Pancreas (tissue), 10 donors: ENCODE data around the gene CARMIL3. TPM values are rescaled to one million over a fixed set of nuclear protein-coding genes. Genes with fewer than 3 reads are reported as not detected.

Experiments
- ATAC-seq, 4 donors: fragments of 200-7000 bp; cut with Tn5 transposase; one replicate each; pipeline versions ENCODE4 v1.8.0 to v1.9.1; 2020; ENCODE audit warnings: mild to moderate bottlenecking in 4 of 4, moderate library complexity in 4 of 4
- DNase-seq, 6 donors: peaks; one replicate each; pipeline ENCODE4 v3.0.0-alpha.2; 2020
- FAIRE-seq: peaks from 2 replicates; lab custom pipeline; 2012; peaks lifted over from hg19 to GRCh38; lab: Jason Lieb, UNC
- H3K27ac ChIP-seq, 4 donors: fragments of 200-600 bp; sonication (generic); 1 replicate in 3 of 4; 2 replicates in 1 of 4; pipeline versions ENCODE4 v1.5.0 to v1.8.0; 2020
- H3K27me3 ChIP-seq, 4 donors: fragments of 200-600 bp; one replicate each; pipeline ENCODE4 v1.8.0; 2021
- H3K36me3 ChIP-seq, 3 donors: fragments of 200-600 bp; sonication (generic) in 1 of 3; one replicate each; pipeline versions ENCODE4 v1.5.0 to v1.8.0; 2020 to 2021
- H3K4me1 ChIP-seq, 3 donors: fragments of 200-600 bp; one replicate each; pipeline ENCODE4 v1.8.0; 2021
- H3K4me3 ChIP-seq, 4 donors: fragments of 200-600 bp; sonication (generic) in 2 of 4; one replicate each; pipeline versions ENCODE4 v1.5.0 to v1.8.0; 2020 to 2021
- H3K9me3 ChIP-seq, 4 donors: fragments of 200-600 bp; one replicate each; pipeline ENCODE4 v1.8.0; 2021
- CTCF ChIP-seq, 4 donors: fragments of 200-600 bp; sonication (generic) in 3 of 4; IDR thresholded peaks; one replicate each; pipeline versions ENCODE4 v1.5.0 to v1.8.0; 2021; ENCODE audit warnings: antibody characterized with exemption in 4 of 4
- WGBS, 2 donors: extraction: QIAGEN DNeasy Blood & Tissue Kit; methylation state at CpG; one replicate each; pipeline ENCODE4 v1.1.7; 2013; 5-methylcytosine and 5-hydroxymethylcytosine counted together
- intact Hi-C, 3 donors: fragments of 100-400 bp; cut with DNase I; formaldehyde crosslinking; loops; one replicate each; pipeline versions ENCODE4 v1.11.1 to v1.14.2; 2022
- polyA plus RNA-seq, 2 donors: library from polyadenylated mRNA; stranded (reverse); fragments of 200-250 nt; gene quantifications; one replicate each; pipeline ENCODE4 v1.2.3, GENCODE V29; 2013
- total RNA-seq, 6 donors: library from RNA; stranded (reverse); fragmentation: NEBNext Ultra II Directional in 4 of 6; extraction: Animal tissue kit (Norgen Biotek cat#: 25700) in 4 of 6; gene quantifications; one replicate each; pipeline versions ENCODE4 v1.2.1 to v1.2.4, GENCODE V29; 2021 to 2023
- donor health status: healthy with polysubstance abuse.
- donor health status: DM: no; HTN: no; CAD: no; lungs with moderate emphysema.
- donor health status: DM: no; HTN: no; CAD: no.
- donor health status: control.
- donor health status: control.
- donor health status: Bipolar disorder and iron deficiency.
- donor health status: DM: yes; HTN: yes; CAD: no.
- donor health status: DM: no; HTN: no; CAD: no.
- donor health status: DM: no; HTN: no; CAD: no.
- donor health status: DM: yes; HTN: yes; CAD: no.

The CARMIL3 gene
- total and polyA plus RNA-seq, 8 donors: 0.31 to 4.0 (median 0.79) TPM

- Histone ChIP-seq H3K4me1 (peaks cover 2 to 37% (median 14%) of the 10 kb centered on the region in 3 donors), H3K27ac (peak overlapping the region; percentile 92 to 100 (median 98)), H3K36me3 (peaks cover 4 to 19% (median 14%) of the 10 kb centered on the region in 3 donors), H3K9me3 (no peaks in the 10 kb centered on the region), H3K4me3 (peak overlapping the region; percentile 44 to 61 (median 50)), H3K27me3 (no peaks in the 10 kb centered on the region)
- peak; percentile 88 to 94 (median 90) for DNase-seq
- intact Hi-C loops: no loop called here
- 0 to 1% methylated on average over 42 of the region's 42 CpGs for WGBS, 2 donors
- peak; percentile 55 to 67 (median 61) for ATAC-seq
- no peak for TF ChIP-seq CTCF (IDR thresholded peaks at IDR 0.05)
- no peak for FAIRE-seq
Observed at GRCh38 chr14:24113801-24114531, 62.2 kb downstream of the CARMIL3 start.

- FAIRE-seq (peak; percentile 95), ATAC-seq (peak; percentile 85 to 92 (median 86)), DNase-seq (peak; percentile 97 to 99 (median 99))
- Histone ChIP-seq H3K36me3 (peaks cover 4 to 27% (median 22%) of the 10 kb centered on the region in 3 donors), H3K27me3 (no peaks in the 10 kb centered on the region), H3K4me3 (peak within 1 kb of the TSS; percentile 44 to 74 (median 56)), H3K27ac (peak within 1 kb of the TSS; percentile 92 to 100 (median 98)), H3K4me1 (peaks cover 0 to 31% (median 10%) of the 10 kb centered on the region in 3 donors), H3K9me3 (no peaks in the 10 kb centered on the region)
- intact Hi-C loops: no loop called here
- 0% methylated on average over 64 to 65 of the region's 65 CpGs for WGBS, 2 donors
- no peak for TF ChIP-seq CTCF (IDR thresholded peaks at IDR 0.05)
Observed at GRCh38 chr14:24114532-24115421, 63.0 kb downstream of the CARMIL3 start, which contains the start of the genes DCAF11 and NRL. Gene DCAF11, plus strand, starts transcription at chr14:24114777. Its CDS starts 818 bp downstream, at chr14:24115595. Gene NRL, minus strand, starts transcription at chr14:24114949. Its CDS starts 32,101 bp downstream, at chr14:24082848.

GRCh38 chr14:24115422-24116127, 63.8 kb downstream of the CARMIL3 start:
- WGBS, 2 donors: 0 to 1% methylated on average over 14 of the region's 14 CpGs
- FAIRE-seq (no peak), DNase-seq (peak in 1 of 6 donors; percentile 56), ATAC-seq (no peak)
- H3K27me3 ChIP-seq: no peaks in the 10 kb centered on the region
- peak overlapping the region; percentile 92 to 100 (median 98) for H3K27ac ChIP-seq
- H3K9me3 ChIP-seq: no peaks in the 10 kb centered on the region
- TF ChIP-seq CTCF (IDR thresholded peaks at IDR 0.05): no peak
- H3K36me3 ChIP-seq: peaks cover 4 to 33% (median 28%) of the 10 kb centered on the region in 3 donors
- intact Hi-C loops: no loop called here
- peak overlapping the region; percentile 44 to 74 (median 56) for H3K4me3 ChIP-seq
- peaks cover 0 to 25% (median 6%) of the 10 kb centered on the region in 3 donors for H3K4me1 ChIP-seq

- peak overlapping the region in 3 of 4 donors; percentile 44 to 61 (median 52) for H3K4me3 ChIP-seq
- WGBS, 2 donors: 23 to 28% methylated on average over 6 of the region's 6 CpGs
- H3K9me3 ChIP-seq: no peaks in the 10 kb centered on the region
- peaks cover 0 to 19% (median 0%) of the 10 kb centered on the region in 3 donors for H3K4me1 ChIP-seq
- DNase-seq (peak in 1 of 6 donors; percentile 21), ATAC-seq (no peak), FAIRE-seq (no peak)
- TF ChIP-seq CTCF (IDR thresholded peaks at IDR 0.05): no peak
- intact Hi-C loops: no loop called here
- no peaks in the 10 kb centered on the region for H3K27me3 ChIP-seq
- H3K36me3 ChIP-seq: peaks cover 4 to 40% (median 34%) of the 10 kb centered on the region in 3 donors
- H3K27ac ChIP-seq: peak overlapping the region in 2 of 4 donors; percentile 96 to 99
Observed at GRCh38 chr14:24116128-24116814, 64.5 kb downstream of the CARMIL3 start.
